ENCODE measurements around the gene LARP1. TPM values are rescaled to one million over a fixed set of nuclear protein-coding genes. Genes with fewer than 3 reads are reported as not detected.

The LARP1 gene
- total and polyA plus RNA-seq, 4 experiments from 2014 or later = 6.0 to 159 (median 90.3) TPM

GRCh38 chr5:154762261-154762660 lies 7.1 kb downstream of the LARP1 start:
- peaks cover 0 to 3% (median 0%) of the 10 kb centered on the region in 8 donors for H3K9me3 Mint-ChIP-seq
- Histone ChIP-seq H3K4me1 (ENCODE audit: insufficient read depth, low read length) (peaks cover 76% of the 10 kb centered on the region), H3K4me3 (ENCODE audit: low read length in 2 of 2) (no peak overlapping the region), H3K27me3 (ENCODE audit: insufficient read depth, low read length) (no peaks in the 10 kb centered on the region), H3K27ac (ENCODE audit: low read depth, low read length) (no peak overlapping the region), H3K9me3 (ENCODE audit: control insufficient read depth in 1 of 2, low read length in 2 of 2) (no peaks in the 10 kb centered on the region), H3K36me3 (ENCODE audit: insufficient read depth, low read length) (no peaks in the 10 kb centered on the region)
- H3K36me3 Mint-ChIP-seq = peaks cover 0 to 9% of the 10 kb centered on the region in 2 donors
- H3K4me1 Mint-ChIP-seq = peaks cover 61 to 83% (median 73%) of the 10 kb centered on the region in 4 donors
- H3K27ac Mint-ChIP-seq = peak overlapping the region in 6 of 7 donors; percentile 15 to 97 (median 78)
- ChIA-PET POLR2A (ENCODE audit: partially characterized antibody) (interaction anchor here (0.9 to 1.8 kb wide), 2 partner anchors 95 to 98 kb away, joined by 3 to 5 read pairs; no protein-coding TSS in a partner anchor), CTCF (ENCODE audit: partially characterized antibody) (no interaction called here)
- no peaks in the 10 kb centered on the region for H3K27me3 Mint-ChIP-seq
- intact Hi-C loops (cut with micrococcal nuclease) = no loop called here
- no peak for DNase-seq
- H3K4me3 Mint-ChIP-seq = peak overlapping the region in 5 of 8 donors; percentile 18 to 80 (median 38)

GRCh38 chr5:154762700-154763099 lies 7.5 kb downstream of the LARP1 start:
- Mint-ChIP-seq H3K36me3 (peaks cover 0 to 6% of the 10 kb centered on the region in 2 donors), H3K4me3 (peak overlapping the region in 4 of 8 donors; percentile 18 to 80 (median 50)), H3K9me3 (peaks cover 0 to 3% (median 0%) of the 10 kb centered on the region in 8 donors), H3K27ac (peak overlapping the region in 4 of 7 donors; percentile 15 to 97 (median 81)), H3K4me1 (peaks cover 66 to 88% (median 74%) of the 10 kb centered on the region in 4 donors), H3K27me3 (no peaks in the 10 kb centered on the region)
- ChIA-PET POLR2A (ENCODE audit: partially characterized antibody) (interaction anchor here (0.9 kb wide), 1 partner anchor 95 kb away, joined by 3 read pairs; no protein-coding TSS in a partner anchor), CTCF (ENCODE audit: partially characterized antibody) (no interaction called here)
- intact Hi-C loops (cut with micrococcal nuclease) = no loop called here
- no peaks in the 10 kb centered on the region for H3K36me3 ChIP-seq (ENCODE audit: insufficient read depth, low read length)
- no peaks in the 10 kb centered on the region for H3K27me3 ChIP-seq (ENCODE audit: insufficient read depth, low read length)
- H3K4me3 ChIP-seq (ENCODE audit: low read length in 2 of 2) = no peak overlapping the region
- no peaks in the 10 kb centered on the region for H3K9me3 ChIP-seq (ENCODE audit: control insufficient read depth in 1 of 2, low read length in 2 of 2)
- H3K4me1 ChIP-seq (ENCODE audit: insufficient read depth, low read length) = peaks cover 80% of the 10 kb centered on the region
- DNase-seq = no peak
- no peak overlapping the region for H3K27ac ChIP-seq (ENCODE audit: low read depth, low read length)

GRCh38 chr5:154764967-154765366 lies 9.8 kb downstream of the LARP1 start:
- ChIA-PET POLR2A (ENCODE audit: partially characterized antibody) (no interaction called here), CTCF (ENCODE audit: partially characterized antibody) (interaction anchor here (1.0 kb wide), 1 partner anchor 45 kb away, joined by 3 read pairs; no protein-coding TSS in a partner anchor)
- Histone ChIP-seq H3K27ac (ENCODE audit: low read depth, low read length) (no peak overlapping the region), H3K4me1 (ENCODE audit: insufficient read depth, low read length) (peaks cover 78% of the 10 kb centered on the region), H3K4me3 (ENCODE audit: low read length in 2 of 2) (no peak overlapping the region), H3K9me3 (ENCODE audit: control insufficient read depth in 1 of 2, low read length in 2 of 2) (no peaks in the 10 kb centered on the region), H3K36me3 (ENCODE audit: insufficient read depth, low read length) (no peaks in the 10 kb centered on the region), H3K27me3 (ENCODE audit: insufficient read depth, low read length) (no peaks in the 10 kb centered on the region)
- no peak for DNase-seq
- peak overlapping the region in 6 of 7 donors; percentile 6 to 82 (median 47) for H3K27ac Mint-ChIP-seq
- peak overlapping the region in 5 of 8 donors; percentile 1 to 55 (median 11) for H3K4me3 Mint-ChIP-seq
- H3K36me3 Mint-ChIP-seq = peaks cover 0 to 4% of the 10 kb centered on the region in 2 donors
- H3K9me3 Mint-ChIP-seq = peaks cover 0 to 3% (median 0%) of the 10 kb centered on the region in 8 donors
- no peaks in the 10 kb centered on the region for H3K27me3 Mint-ChIP-seq
- H3K4me1 Mint-ChIP-seq = peaks cover 64 to 84% (median 70%) of the 10 kb centered on the region in 4 donors
- intact Hi-C loops (cut with micrococcal nuclease) = no loop called here

GRCh38 chr5:154765396-154765925 lies 10.3 kb downstream of the LARP1 start:
- H3K4me3 Mint-ChIP-seq = peak overlapping the region in 4 of 8 donors; percentile 5 to 58 (median 33)
- Histone ChIP-seq H3K27me3 (ENCODE audit: insufficient read depth, low read length) (no peaks in the 10 kb centered on the region), H3K9me3 (ENCODE audit: control insufficient read depth in 1 of 2, low read length in 2 of 2) (no peaks in the 10 kb centered on the region), H3K4me1 (ENCODE audit: insufficient read depth, low read length) (peaks cover 78% of the 10 kb centered on the region), H3K4me3 (ENCODE audit: low read length in 2 of 2) (no peak overlapping the region), H3K36me3 (ENCODE audit: insufficient read depth, low read length) (peaks cover 3% of the 10 kb centered on the region), H3K27ac (ENCODE audit: low read depth, low read length) (no peak overlapping the region)
- peaks cover 0 to 3% (median 0%) of the 10 kb centered on the region in 8 donors for H3K9me3 Mint-ChIP-seq
- peak overlapping the region in 3 of 7 donors; percentile 58 to 82 (median 70) for H3K27ac Mint-ChIP-seq
- peaks cover 0 to 4% of the 10 kb centered on the region in 2 donors for H3K36me3 Mint-ChIP-seq
- peaks cover 65 to 84% (median 71%) of the 10 kb centered on the region in 4 donors for H3K4me1 Mint-ChIP-seq
- POLR2A ChIA-PET (ENCODE audit: partially characterized antibody) = no interaction called here
- no peak for DNase-seq
- CTCF ChIA-PET (ENCODE audit: partially characterized antibody) = no interaction called here
- H3K27me3 Mint-ChIP-seq = no peaks in the 10 kb centered on the region
- intact Hi-C loops (cut with micrococcal nuclease) = no loop called here

- Histone ChIP-seq H3K36me3 (ENCODE audit: insufficient read depth, low read length) (peaks cover 5% of the 10 kb centered on the region), H3K4me1 (ENCODE audit: insufficient read depth, low read length) (peaks cover 78% of the 10 kb centered on the region), H3K27me3 (ENCODE audit: insufficient read depth, low read length) (no peaks in the 10 kb centered on the region), H3K4me3 (ENCODE audit: low read length in 2 of 2) (no peak overlapping the region), H3K27ac (ENCODE audit: low read depth, low read length) (no peak overlapping the region), H3K9me3 (ENCODE audit: control insufficient read depth in 1 of 2, low read length in 2 of 2) (no peaks in the 10 kb centered on the region)
- intact Hi-C loops (cut with micrococcal nuclease) = no loop called here
- POLR2A ChIA-PET (ENCODE audit: partially characterized antibody) = interaction anchor here (0.6 to 0.8 kb wide), 3 partner anchors 9 to 63 kb away, joined by 3 to 4 read pairs (median 4); no protein-coding TSS in a partner anchor
- Mint-ChIP-seq H3K4me1 (peaks cover 60 to 84% (median 69%) of the 10 kb centered on the region in 4 donors), H3K4me3 (peak overlapping the region in 4 of 8 donors; percentile 32 to 63 (median 46)), H3K27ac (peak overlapping the region in 6 of 7 donors; percentile 17 to 78 (median 47)), H3K9me3 (peaks cover 0 to 3% (median 0%) of the 10 kb centered on the region in 8 donors), H3K36me3 (peaks cover 0 to 2% of the 10 kb centered on the region in 2 donors), H3K27me3 (no peaks in the 10 kb centered on the region)
- no peak for DNase-seq
- CTCF ChIA-PET (ENCODE audit: partially characterized antibody) = interaction anchor here (0.9 to 1.1 kb wide), 2 partner anchors 9 to 26 kb away, joined by 3 to 4 read pairs; no protein-coding TSS in a partner anchor
Observed at GRCh38 chr5:154766558-154767281, 11.5 kb downstream of the LARP1 start.

- ChIA-PET POLR2A (ENCODE audit: partially characterized antibody) (interaction anchor here (0.6 to 0.8 kb wide), 2 partner anchors 10 to 24 kb away, joined by 4 read pairs; no protein-coding TSS in a partner anchor), CTCF (ENCODE audit: partially characterized antibody) (interaction anchor here (0.9 to 1.5 kb wide), 5 partner anchors 8 to 27 kb away, joined by 3 to 4 read pairs (median 4); no protein-coding TSS in a partner anchor)
- Mint-ChIP-seq H3K27ac (peak overlapping the region; percentile 17 to 82 (median 65)), H3K4me3 (peak overlapping the region in 7 of 8 donors; percentile 7 to 79 (median 52)), H3K4me1 (peaks cover 57 to 77% (median 65%) of the 10 kb centered on the region in 4 donors), H3K27me3 (no peaks in the 10 kb centered on the region), H3K9me3 (peaks cover 0 to 3% (median 0%) of the 10 kb centered on the region in 8 donors), H3K36me3 (peaks cover 0 to 2% of the 10 kb centered on the region in 2 donors)
- no peak overlapping the region for H3K4me3 ChIP-seq (ENCODE audit: low read length in 2 of 2)
- no peaks in the 10 kb centered on the region for H3K27me3 ChIP-seq (ENCODE audit: insufficient read depth, low read length)
- no peak overlapping the region for H3K27ac ChIP-seq (ENCODE audit: low read depth, low read length)
- no peaks in the 10 kb centered on the region for H3K9me3 ChIP-seq (ENCODE audit: control insufficient read depth in 1 of 2, low read length in 2 of 2)
- intact Hi-C loops (cut with micrococcal nuclease) = no loop called here
- H3K36me3 ChIP-seq (ENCODE audit: insufficient read depth, low read length) = peaks cover 5% of the 10 kb centered on the region
- peak in 1 of 5 donors; percentile 11 for DNase-seq
- peaks cover 72% of the 10 kb centered on the region for H3K4me1 ChIP-seq (ENCODE audit: insufficient read depth, low read length)
Observed at GRCh38 chr5:154767576-154767975, 12.4 kb downstream of the LARP1 start.

Data from CD4-positive, alpha-beta memory T cell (primary cell).